T47D (cell line): ENCODE data around the gene CFAP210.
"Not testable (repeated sequence)": the region's sequence is repeated elsewhere in the genome, so short reads cannot be mapped to it uniquely, and the experiment has no call there.

Experiments
- DNase-seq, 2 experiments: peaks; one replicate each; pipeline versions ENCODE4 v3.0.0 to v3.0.0-alpha.2; 2011 to 2012; ENCODE audit warnings: low read depth in 1 of 2, low spot score in 1 of 2
- JUND ChIP-seq: IDR thresholded peaks from 2 replicates; pipeline ENCODE4 v1.6.1; 2012; ENCODE audit warnings: low read depth
- in situ Hi-C: cut with HindIII; loops from 2 replicates; pipeline ENCODE4 v1.10.0; 2016; ENCODE audit warnings: low sequenced_read_pairs, low pct_unique_long_range_greater_than_20kb

Gene CFAP210

GRCh38 chr2:169705927-169706326, 11.7 kb upstream of the CFAP210 start:
- no peak for DNase-seq
- in situ Hi-C loops: no loop called here
- TF ChIP-seq JUND: no peak

GRCh38 chr2:169704160-169704708, 10.0 kb upstream of the CFAP210 start:
- DNase-seq: no peak
- in situ Hi-C loops: no loop called here
- TF ChIP-seq JUND: no peak

- no peak for TF ChIP-seq JUND
- in situ Hi-C loops: no loop called here
- no peak for DNase-seq
These were observed 8.8 kb upstream of the CFAP210 start for GRCh38 chr2:169702996-169703395.

GRCh38 chr2:169699173-169699572, 5.0 kb upstream of the CFAP210 start:
- DNase-seq, in situ Hi-C loops: not testable (repeated sequence)

GRCh38 chr2:169696381-169696780, 2.2 kb upstream of the CFAP210 start:
- TF ChIP-seq JUND: no peak
- in situ Hi-C loops: no loop called here
- no peak for DNase-seq

GRCh38 chr2:169694894-169695260, 672 bp upstream of the CFAP210 start:
- in situ Hi-C loops: no loop called here
- DNase-seq: no peak
- no peak for TF ChIP-seq JUND

- DNase-seq: peak; percentile 4 to 19
- no peak for TF ChIP-seq JUND
- in situ Hi-C loops: no loop called here
These were observed 845 bp downstream of the CFAP210 start for GRCh38 chr2:169693360-169693759.

- no peak for DNase-seq
- TF ChIP-seq JUND: no peak
- in situ Hi-C loops: no loop called here
These were observed 1.5 kb downstream of the CFAP210 start for GRCh38 chr2:169692718-169693117.

- TF ChIP-seq JUND: no peak
- no peak for DNase-seq
- in situ Hi-C loops: no loop called here
These were observed 3.2 kb downstream of the CFAP210 start for GRCh38 chr2:169690958-169691357.

GRCh38 chr2:169687943-169688342, 6.3 kb downstream of the CFAP210 start:
- in situ Hi-C loops, DNase-seq: not testable (repeated sequence)

GRCh38 chr2:169686825-169687224, 7.4 kb downstream of the CFAP210 start:
- in situ Hi-C loops, DNase-seq: not testable (repeated sequence)

GRCh38 chr2:169684712-169685111, 9.5 kb downstream of the CFAP210 start:
- in situ Hi-C loops, DNase-seq: not testable (repeated sequence)

GRCh38 chr2:169684135-169684565, 10.1 kb downstream of the CFAP210 start:
- in situ Hi-C loops: no loop called here
- no peak for TF ChIP-seq JUND
- no peak for DNase-seq

GRCh38 chr2:169683425-169684134, 10.6 kb downstream of the CFAP210 start:
- no peak for DNase-seq
- no peak for TF ChIP-seq JUND
- in situ Hi-C loops: no loop called here
